DND-41 (cell line): ENCODE measurements around the gene SMAP2.

Experiments
- ATAC-seq: fragments of 200-7000 bp; cut with Tn5 transposase; 3 replicates; pipeline ENCODE4 v1.9.1; 2021; ENCODE audit warnings: low read depth; ENCODE audit not compliant: insufficient read depth
- DNase-seq: peaks from one replicate; pipeline ENCODE4 v3.0.0-alpha.2; 2020
- H2AFZ ChIP-seq: 2 replicates; pipeline ENCODE4 v1.6.0; 2012; ENCODE audit warnings: low read depth, low read length
- H3K27ac ChIP-seq: 2 replicates; pipeline ENCODE4 v1.5.1; 2012; ENCODE audit warnings: low read length, inconsistent platforms
- H3K27me3 ChIP-seq: fragments of 200-600 bp; sonication (generic); 2 replicates; pipeline ENCODE4 v1.6.0; 2012; ENCODE audit warnings: low read length, mild to moderate bottlenecking, inconsistent platforms; ENCODE audit not compliant: insufficient read depth, poor library complexity
- H3K36me3 ChIP-seq: 2 replicates; pipeline ENCODE4 v1.5.1; 2012; ENCODE audit warnings: low read length, inconsistent platforms; ENCODE audit not compliant: insufficient read depth
- H3K4me1 ChIP-seq: 2 replicates; pipeline ENCODE4 v1.5.1; 2012; ENCODE audit warnings: mild to moderate bottlenecking, low read length; ENCODE audit not compliant: insufficient read depth
- H3K4me2 ChIP-seq: 2 replicates; pipeline ENCODE4 v1.6.0; 2012; ENCODE audit warnings: mild to moderate bottlenecking, moderate library complexity, low read length, inconsistent platforms; ENCODE audit not compliant: insufficient read depth
- H3K4me3 ChIP-seq, 2 experiments: fragments of 200-600 bp in 1 of 2; shearing (Covaris generic) in 1 of 2; 2 replicates each; pipeline ENCODE4 v1.5.1; 2012 to 2016; ENCODE audit warnings: inconsistent platforms in 2 of 2, low read length in 2 of 2, mild to moderate bottlenecking in 2 of 2, low read depth in 1 of 2, moderate library complexity in 1 of 2
- H3K79me2 ChIP-seq: 2 replicates; pipeline ENCODE4 v1.6.0; 2012; ENCODE audit warnings: low read length, inconsistent platforms; ENCODE audit not compliant: insufficient read depth
- H3K9ac ChIP-seq: 2 replicates; pipeline ENCODE4 v1.6.0; 2012; ENCODE audit warnings: low read depth, mild to moderate bottlenecking, inconsistent platforms, low read length, moderate library complexity
- H3K9me3 ChIP-seq: 2 replicates; pipeline ENCODE4 v1.5.1; 2012; ENCODE audit warnings: low read length, moderate library complexity, mild to moderate bottlenecking, inconsistent platforms; ENCODE audit not compliant: insufficient read depth, severe bottlenecking
- H4K20me1 ChIP-seq: 2 replicates; pipeline ENCODE4 v1.6.0; 2012; ENCODE audit warnings: low read length; ENCODE audit not compliant: insufficient read depth
- EZH2 ChIP-seq: IDR thresholded peaks from 3 replicates; pipeline ENCODE4 v1.6.1; 2012; ENCODE audit warnings: borderline replicate concordance, low read depth, mild to moderate bottlenecking, moderate library complexity, low read length, inconsistent platforms; ENCODE audit not compliant: severe bottlenecking
- TF ChIP-seq, protein P1 (sequence below): IDR thresholded peaks from 2 replicates; pipeline ENCODE4 v1.5.1; 2012; ENCODE audit warnings: borderline replicate concordance, low read length, moderate library complexity, mild to moderate bottlenecking; ENCODE audit not compliant: poor library complexity, severe bottlenecking; ENCODE audit errors: extremely low read depth

The SMAP2 gene

DNA sequence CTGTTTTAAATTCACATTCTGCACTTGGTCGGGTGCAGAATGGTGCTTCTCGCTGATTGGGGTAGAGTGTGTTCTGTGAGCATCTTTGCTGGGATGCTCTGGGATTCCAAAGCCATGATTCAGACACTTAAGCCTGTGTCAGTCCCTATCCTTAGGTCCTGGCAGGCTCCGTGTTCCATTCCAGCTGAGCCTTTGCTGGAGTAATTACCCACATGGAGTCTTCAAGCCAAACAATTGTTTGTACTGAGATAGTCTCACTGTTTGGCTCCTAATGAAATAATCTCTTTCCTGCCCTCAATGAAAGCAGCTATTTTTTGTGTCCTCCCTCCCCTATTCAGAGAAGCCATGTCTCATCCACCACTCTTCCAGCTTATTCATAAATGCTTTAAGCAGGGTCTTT is 18.7 kb downstream of the SMAP2 start:
- TF ChIP-seq EZH2 = no peak
- TF ChIP-seq, protein P1, sequence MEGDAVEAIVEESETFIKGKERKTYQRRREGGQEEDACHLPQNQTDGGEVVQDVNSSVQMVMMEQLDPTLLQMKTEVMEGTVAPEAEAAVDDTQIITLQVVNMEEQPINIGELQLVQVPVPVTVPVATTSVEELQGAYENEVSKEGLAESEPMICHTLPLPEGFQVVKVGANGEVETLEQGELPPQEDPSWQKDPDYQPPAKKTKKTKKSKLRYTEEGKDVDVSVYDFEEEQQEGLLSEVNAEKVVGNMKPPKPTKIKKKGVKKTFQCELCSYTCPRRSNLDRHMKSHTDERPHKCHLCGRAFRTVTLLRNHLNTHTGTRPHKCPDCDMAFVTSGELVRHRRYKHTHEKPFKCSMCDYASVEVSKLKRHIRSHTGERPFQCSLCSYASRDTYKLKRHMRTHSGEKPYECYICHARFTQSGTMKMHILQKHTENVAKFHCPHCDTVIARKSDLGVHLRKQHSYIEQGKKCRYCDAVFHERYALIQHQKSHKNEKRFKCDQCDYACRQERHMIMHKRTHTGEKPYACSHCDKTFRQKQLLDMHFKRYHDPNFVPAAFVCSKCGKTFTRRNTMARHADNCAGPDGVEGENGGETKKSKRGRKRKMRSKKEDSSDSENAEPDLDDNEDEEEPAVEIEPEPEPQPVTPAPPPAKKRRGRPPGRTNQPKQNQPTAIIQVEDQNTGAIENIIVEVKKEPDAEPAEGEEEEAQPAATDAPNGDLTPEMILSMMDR = no peak
- ATAC-seq (no peak), DNase-seq (no peak)
- Histone ChIP-seq H4K20me1 (peaks cover 23% of the 10 kb centered on the region), H3K4me3 (no peak overlapping the region), H3K79me2 (peaks cover 5% of the 10 kb centered on the region), H3K4me1 (no peaks in the 10 kb centered on the region; the same call in 1 of the 2 replicates), H3K9me3 (no peaks in the 10 kb centered on the region), H3K4me2 (no peak overlapping the region), H3K36me3 (no peaks in the 10 kb centered on the region), H3K9ac (no peak overlapping the region), H3K27me3 (no peaks in the 10 kb centered on the region), H3K27ac (no peak overlapping the region), H2AFZ (no peak overlapping the region)

DNA sequence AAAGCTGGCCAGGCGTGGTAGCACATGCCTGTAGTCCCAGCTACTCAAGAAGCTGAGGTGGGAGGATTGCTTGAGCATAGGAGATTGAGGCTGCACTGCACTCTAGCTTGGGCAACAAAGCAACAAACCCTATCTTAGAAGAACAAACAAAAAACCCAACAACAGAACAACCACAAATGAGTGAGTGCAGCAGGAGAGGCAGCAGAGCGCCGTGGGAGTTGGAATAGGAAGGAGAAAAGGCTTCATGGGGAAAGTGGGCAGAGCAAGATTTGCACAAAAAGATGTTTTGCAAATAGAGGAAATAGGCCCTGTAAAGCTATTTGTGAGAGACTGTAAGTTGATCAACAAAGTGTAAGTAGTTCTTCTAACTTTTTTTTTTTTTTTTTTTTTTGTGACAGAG is 19.6 kb downstream of the SMAP2 start:
- peaks cover 2% of the 10 kb centered on the region; the same call in 1 of the 2 replicates for H3K79me2 ChIP-seq
- ATAC-seq (no peak), DNase-seq (no peak)
- no peak overlapping the region for H2AFZ ChIP-seq
- H3K27me3 ChIP-seq = no peaks in the 10 kb centered on the region
- no peaks in the 10 kb centered on the region for H3K9me3 ChIP-seq
- H3K27ac ChIP-seq = no peak overlapping the region
- H3K36me3 ChIP-seq = no peaks in the 10 kb centered on the region
- H3K9ac ChIP-seq = no peak overlapping the region
- H3K4me1 ChIP-seq = no peaks in the 10 kb centered on the region
- no peak overlapping the region for H3K4me2 ChIP-seq
- TF ChIP-seq, protein P1 = no peak
- no peak for TF ChIP-seq EZH2
- no peak overlapping the region for H3K4me3 ChIP-seq
- H4K20me1 ChIP-seq = peaks cover 22% of the 10 kb centered on the region; the same call in 1 of the 2 replicates

DNA sequence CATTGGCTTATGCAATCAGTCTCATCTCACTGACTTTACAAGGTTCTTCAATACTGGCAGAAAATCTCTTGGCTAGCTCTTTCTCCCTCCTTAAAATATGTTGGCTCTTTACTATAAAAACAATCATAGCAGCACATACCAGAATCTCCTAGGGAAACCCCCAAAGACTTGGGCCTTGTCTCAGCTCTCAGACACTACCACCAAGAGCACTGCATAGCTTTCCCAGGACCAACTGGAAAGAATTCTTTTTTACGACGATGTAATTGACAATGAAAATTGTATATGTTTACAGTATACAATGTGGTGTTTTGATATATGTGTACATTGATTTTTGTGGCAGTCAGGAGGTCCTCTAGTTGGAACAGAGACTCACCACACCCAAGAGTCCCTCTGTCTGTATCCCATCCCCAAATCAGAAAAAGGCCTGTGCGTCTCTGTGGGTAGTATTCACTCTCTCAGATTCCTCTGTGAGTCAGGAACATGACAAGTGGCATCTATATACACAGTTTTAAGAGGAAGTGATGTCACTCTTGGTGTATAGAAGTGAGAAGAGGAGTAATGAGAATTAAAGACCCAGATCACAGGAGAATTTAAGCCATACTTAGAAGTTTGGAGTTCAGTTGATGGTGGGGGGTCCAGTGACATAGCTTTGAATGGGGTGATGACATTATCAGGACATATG is 21.1 kb downstream of the SMAP2 start:
- H3K36me3 ChIP-seq = no peaks in the 10 kb centered on the region
- no peak overlapping the region for H2AFZ ChIP-seq
- ATAC-seq (no peak), DNase-seq (no peak)
- H4K20me1 ChIP-seq = peaks cover 18% of the 10 kb centered on the region; the same call in 1 of the 2 replicates
- no peaks in the 10 kb centered on the region for H3K27me3 ChIP-seq
- no peak overlapping the region for H3K4me3 ChIP-seq
- no peaks in the 10 kb centered on the region for H3K9me3 ChIP-seq
- no peak overlapping the region for H3K9ac ChIP-seq
- H3K4me2 ChIP-seq = no peak overlapping the region
- H3K4me1 ChIP-seq = no peaks in the 10 kb centered on the region
- TF ChIP-seq, protein P1 = no peak
- no peak for TF ChIP-seq EZH2
- H3K27ac ChIP-seq = no peak overlapping the region
- no peaks in the 10 kb centered on the region for H3K79me2 ChIP-seq
